Neural cell (in vitro differentiated cells): ENCODE data around the gene SLC20A1. TPM values are rescaled to one million over a fixed set of nuclear protein-coding genes. Genes with fewer than 3 reads are reported as not detected.

ENCODE experiments used
- H2AFZ ChIP-seq: fragments of 200-600, 300-800 bp; sonication (generic), shearing (Covaris generic); 2 replicates; pipeline ENCODE4 v1.6.0; 2014; ENCODE audit warnings: low read depth, mild to moderate bottlenecking, antibody characterized with exemption, low read length, moderate library complexity
- H3F3A ChIP-seq: fragments of 200-600 bp; shearing (Covaris generic); 2 replicates; pipeline ENCODE4 v1.6.1; 2016; ENCODE audit warnings: mild to moderate bottlenecking, moderate library complexity, mixed read lengths, antibody characterized with exemption, low read length; ENCODE audit not compliant: insufficient read depth, poor library complexity, severe bottlenecking
- H3K27ac ChIP-seq: fragments of 200-600, 300-800 bp; sonication (generic), shearing (Covaris generic); 2 replicates; pipeline ENCODE4 v1.5.1; 2014; ENCODE audit warnings: mild to moderate bottlenecking, low read length, moderate library complexity
- H3K27me3 ChIP-seq: fragments of 300-800, 200-600 bp; sonication (generic), shearing (Covaris generic); 2 replicates; pipeline ENCODE4 v1.6.0; 2014; ENCODE audit warnings: mild to moderate bottlenecking, low read depth, low read length, moderate library complexity; ENCODE audit not compliant: insufficient read depth
- H3K36me3 ChIP-seq: fragments of 300-800, 200-600 bp; sonication (generic), shearing (Covaris generic); 2 replicates; pipeline ENCODE4 v1.5.1; 2014; ENCODE audit warnings: mild to moderate bottlenecking, antibody characterized with exemption, low read length, moderate library complexity; ENCODE audit not compliant: insufficient read depth
- H3K4me2 ChIP-seq: fragments of 300-800, 200-600 bp; sonication (generic), shearing (Covaris generic); 2 replicates; pipeline ENCODE4 v1.6.0; 2014; ENCODE audit warnings: mild to moderate bottlenecking, low read length
- H3K4me3 ChIP-seq: fragments of 300-800, 200-600 bp; sonication (generic), shearing (Covaris generic); 2 replicates; pipeline ENCODE4 v1.5.1; 2014; ENCODE audit warnings: mild to moderate bottlenecking, low read length, moderate library complexity
- H3K79me2 ChIP-seq: fragments of 200-600 bp; shearing (Covaris generic); replicated peaks from 2 replicates; pipeline ENCODE4 v1.6.0; 2014; ENCODE audit warnings: mild to moderate bottlenecking, low read length, moderate library complexity; ENCODE audit not compliant: insufficient read depth
- H3K9ac ChIP-seq: fragments of 300-800, 200-600 bp; sonication (generic), shearing (Covaris generic); 2 replicates; pipeline ENCODE4 v1.6.1; 2016; ENCODE audit warnings: mild to moderate bottlenecking, low read length, mixed read lengths
- H3K9me2 ChIP-seq: fragments of 200-600 bp; shearing (Covaris generic); 2 replicates; pipeline ENCODE4 v1.6.1; 2016; ENCODE audit warnings: mild to moderate bottlenecking, low read length, mixed read lengths; ENCODE audit not compliant: insufficient read depth
- H3K9me3 ChIP-seq: fragments of 200-600, 300-800 bp; sonication (generic), shearing (Covaris generic); 2 replicates; pipeline ENCODE4 v1.6.1; 2016; ENCODE audit warnings: mild to moderate bottlenecking, mixed run types, low read length, moderate library complexity, mixed read lengths
- H4K20me1 ChIP-seq: fragments of 200-600 bp; shearing (Covaris generic); 2 replicates; pipeline ENCODE4 v1.6.1; 2016; ENCODE audit warnings: mild to moderate bottlenecking, mixed run types; ENCODE audit not compliant: insufficient read depth
- CTCF ChIP-seq: fragments of 450-650 bp; IDR thresholded peaks from 2 replicates; pipeline ENCODE4 v1.5.1; 2014; ENCODE audit warnings: antibody characterized with exemption, mild to moderate bottlenecking, moderate library complexity; ENCODE audit not compliant: poor library complexity, severe bottlenecking
- EP300 ChIP-seq: fragments of 450-650 bp; conservative IDR thresholded peaks from 2 replicates; pipeline ENCODE4 v1.6.1; 2014; ENCODE audit warnings: antibody characterized with exemption, mild to moderate bottlenecking, moderate library complexity; ENCODE audit not compliant: poor library complexity, severe bottlenecking
- EZH2 ChIP-seq: fragments of 200-600, 300-800 bp; shearing (Covaris generic), sonication (generic); IDR thresholded peaks from 2 replicates; pipeline ENCODE4 v1.6.1; 2014; ENCODE audit warnings: antibody characterized with exemption, low read length, borderline replicate concordance, mild to moderate bottlenecking; ENCODE audit not compliant: insufficient read depth, poor library complexity, severe bottlenecking
- MXI1 ChIP-seq: fragments of 450-650 bp; conservative IDR thresholded peaks from 2 replicates; pipeline ENCODE4 v1.6.1; 2014; ENCODE audit warnings: antibody characterized with exemption, mild to moderate bottlenecking; ENCODE audit not compliant: poor library complexity, severe bottlenecking
- POLR2AphosphoS5 ChIP-seq: IDR thresholded peaks from 2 replicates; pipeline ENCODE4 v1.6.1; 2012
- RAD21 ChIP-seq: fragments of 450-650 bp; conservative IDR thresholded peaks from 2 replicates; pipeline ENCODE4 v1.6.1; 2014; ENCODE audit warnings: antibody characterized with exemption, mild to moderate bottlenecking, moderate library complexity
- REST ChIP-seq: IDR thresholded peaks from 2 replicates; pipeline ENCODE4 v1.6.1; 2012; ENCODE audit warnings: borderline replicate concordance
- SMC3 ChIP-seq: fragments of 450-650 bp; conservative IDR thresholded peaks from 2 replicates; pipeline ENCODE4 v1.6.1; 2014; ENCODE audit warnings: antibody characterized with exemption, mild to moderate bottlenecking, moderate library complexity; ENCODE audit not compliant: poor library complexity
- TAF1 ChIP-seq: IDR thresholded peaks from 2 replicates; pipeline ENCODE4 v1.6.1; 2012; ENCODE audit warnings: low read depth
- polyA plus RNA-seq: library from polyadenylated mRNA; depleted of rRNA; stranded (reverse); fragments of >200 nt; gene quantifications from 2 replicates; pipeline ENCODE4 v1.2.3, GENCODE V29; 2014

SLC20A1 gene
- polyA plus RNA-seq, 1 donor from 2014 or later: 61.4 TPM

GRCh38 chr2:112623913-112624777 lies 21.6 kb upstream of the SLC20A1 start:
- H3K27me3 ChIP-seq: no peaks in the 10 kb centered on the region
- H3K4me2 ChIP-seq: no peak overlapping the region
- no peak overlapping the region for H2AFZ ChIP-seq
- H3K9me2 ChIP-seq: no peaks in the 10 kb centered on the region
- no peaks in the 10 kb centered on the region for H3K79me2 ChIP-seq
- TF ChIP-seq TAF1 (no peak), CTCF (no peak), EZH2 (no peak), POLR2AphosphoS5 (no peak), MXI1 (no peak), SMC3 (no peak), REST (no peak), EP300 (no peak), RAD21 (no peak)
- H3K27ac ChIP-seq: no peak overlapping the region
- H3K4me3 ChIP-seq: no peak overlapping the region
- no peaks in the 10 kb centered on the region for H4K20me1 ChIP-seq
- H3K36me3 ChIP-seq: no peaks in the 10 kb centered on the region
- H3K9ac ChIP-seq: no peak overlapping the region
- no peaks in the 10 kb centered on the region for H3K9me3 ChIP-seq
- no peaks in the 10 kb centered on the region for H3F3A ChIP-seq

GRCh38 chr2:112625474-112626114 lies 20.1 kb upstream of the SLC20A1 start:
- Histone ChIP-seq H3K27me3 (no peaks in the 10 kb centered on the region), H4K20me1 (no peaks in the 10 kb centered on the region), H3K4me2 (no peak overlapping the region), H3K36me3 (no peaks in the 10 kb centered on the region), H3K27ac (no peak overlapping the region), H3K9me3 (no peaks in the 10 kb centered on the region), H3K4me3 (no peak overlapping the region), H3K79me2 (no peaks in the 10 kb centered on the region), H2AFZ (no peak overlapping the region), H3F3A (no peaks in the 10 kb centered on the region), H3K9ac (no peak overlapping the region), H3K9me2 (no peaks in the 10 kb centered on the region)
- no peak for TF ChIP-seq EP300
- TF ChIP-seq MXI1: no peak
- no peak for TF ChIP-seq TAF1
- no peak for TF ChIP-seq RAD21
- no peak for TF ChIP-seq REST
- no peak for TF ChIP-seq CTCF
- TF ChIP-seq EZH2: no peak
- TF ChIP-seq SMC3: no peak
- no peak for TF ChIP-seq POLR2AphosphoS5
